Epithelial cell of esophagus (primary cell): ENCODE data around the gene EMCN.

Experiments
- DNase-seq: peaks from one replicate; pipeline ENCODE4 v3.0.0; 2010; ENCODE audit warnings: low read depth
- H3K4me3 ChIP-seq: 2 replicates; pipeline ENCODE4 v1.5.1; 2011; ENCODE audit warnings: mild to moderate bottlenecking, low read length, control low read depth
- TF ChIP-seq, protein P1 (sequence below): IDR thresholded peaks from 2 replicates; pipeline ENCODE4 v1.5.1; 2011; ENCODE audit warnings: low read depth, mild to moderate bottlenecking, low read length, control low read depth, inconsistent platforms; ENCODE audit not compliant: insufficient read depth; ENCODE audit errors: missing control alignments

The EMCN gene

DNA sequence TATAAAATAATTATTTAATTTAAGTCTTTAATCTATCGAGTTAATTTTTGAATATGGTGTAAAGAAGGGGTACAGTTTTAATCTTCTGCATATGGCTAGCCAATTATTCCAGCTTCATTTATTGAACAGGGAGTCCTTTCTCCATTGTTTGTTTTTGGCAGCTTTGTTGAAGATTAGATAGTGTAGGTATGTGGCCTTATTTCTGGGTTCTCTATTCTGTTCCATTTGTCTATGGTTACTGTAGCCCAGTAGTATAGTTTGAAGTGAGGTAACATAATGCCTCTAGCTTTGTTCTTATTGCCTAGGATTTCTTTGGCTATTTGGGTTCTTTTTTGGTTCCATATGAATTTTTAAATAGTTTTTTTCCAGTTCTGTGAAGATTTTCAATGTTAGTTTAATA lies 48.3 kb downstream of the EMCN start:
- H3K4me3 ChIP-seq, result no peak overlapping the region
- TF ChIP-seq, protein P1, sequence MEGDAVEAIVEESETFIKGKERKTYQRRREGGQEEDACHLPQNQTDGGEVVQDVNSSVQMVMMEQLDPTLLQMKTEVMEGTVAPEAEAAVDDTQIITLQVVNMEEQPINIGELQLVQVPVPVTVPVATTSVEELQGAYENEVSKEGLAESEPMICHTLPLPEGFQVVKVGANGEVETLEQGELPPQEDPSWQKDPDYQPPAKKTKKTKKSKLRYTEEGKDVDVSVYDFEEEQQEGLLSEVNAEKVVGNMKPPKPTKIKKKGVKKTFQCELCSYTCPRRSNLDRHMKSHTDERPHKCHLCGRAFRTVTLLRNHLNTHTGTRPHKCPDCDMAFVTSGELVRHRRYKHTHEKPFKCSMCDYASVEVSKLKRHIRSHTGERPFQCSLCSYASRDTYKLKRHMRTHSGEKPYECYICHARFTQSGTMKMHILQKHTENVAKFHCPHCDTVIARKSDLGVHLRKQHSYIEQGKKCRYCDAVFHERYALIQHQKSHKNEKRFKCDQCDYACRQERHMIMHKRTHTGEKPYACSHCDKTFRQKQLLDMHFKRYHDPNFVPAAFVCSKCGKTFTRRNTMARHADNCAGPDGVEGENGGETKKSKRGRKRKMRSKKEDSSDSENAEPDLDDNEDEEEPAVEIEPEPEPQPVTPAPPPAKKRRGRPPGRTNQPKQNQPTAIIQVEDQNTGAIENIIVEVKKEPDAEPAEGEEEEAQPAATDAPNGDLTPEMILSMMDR, result no peak
- no peak for DNase-seq

GRCh38 chr4:100466501-100466900 lies 51.3 kb downstream of the EMCN start:
- no peak overlapping the region for H3K4me3 ChIP-seq
- no peak for DNase-seq
- TF ChIP-seq, protein P1, result no peak

DNA sequence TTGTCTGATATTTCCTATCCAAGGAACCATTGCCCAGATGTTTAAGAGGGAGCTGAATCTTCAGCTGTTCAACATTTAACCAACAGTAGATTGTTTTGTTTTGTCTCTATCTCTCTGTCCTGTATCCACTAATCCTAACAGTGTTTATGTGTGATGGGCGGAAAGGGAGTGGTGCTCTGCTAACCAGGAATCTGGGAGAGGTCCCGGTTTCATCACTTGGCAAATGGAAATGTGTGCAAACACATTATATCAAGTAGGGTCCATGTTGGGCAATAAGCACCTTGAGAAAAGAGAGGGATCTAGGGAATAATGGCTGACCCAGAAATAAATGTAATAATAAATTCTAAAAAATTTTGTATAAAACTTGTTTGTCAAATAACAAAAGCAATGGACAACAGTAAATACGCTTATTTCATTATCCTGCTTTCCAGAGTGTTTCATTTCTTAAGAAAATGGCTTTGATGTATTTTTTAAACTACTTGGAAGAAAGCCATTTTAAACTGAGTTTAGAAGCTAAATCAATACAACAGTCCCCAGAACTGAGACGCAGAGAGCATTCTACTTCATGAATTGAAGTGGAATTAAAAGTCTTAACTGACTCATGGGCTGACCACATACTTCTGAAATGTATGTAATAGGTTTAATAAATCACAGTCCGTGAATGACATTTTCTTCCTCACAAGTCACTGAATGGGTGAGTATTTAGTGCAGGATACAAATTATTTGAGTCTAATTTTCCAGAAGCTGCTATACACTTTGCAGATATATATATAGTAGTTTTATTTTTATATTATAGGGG lies 55.8 kb downstream of the EMCN start:
- no peak overlapping the region for H3K4me3 ChIP-seq
- DNase-seq, result peak; percentile 73
- TF ChIP-seq, protein P1, result no peak

- DNase-seq, result peak; percentile 71
- H3K4me3 ChIP-seq, result no peak overlapping the region
- TF ChIP-seq, protein P1, result no peak
Measured at GRCh38 chr4:100450449-100450848, 67.4 kb downstream of the EMCN start.

DNA sequence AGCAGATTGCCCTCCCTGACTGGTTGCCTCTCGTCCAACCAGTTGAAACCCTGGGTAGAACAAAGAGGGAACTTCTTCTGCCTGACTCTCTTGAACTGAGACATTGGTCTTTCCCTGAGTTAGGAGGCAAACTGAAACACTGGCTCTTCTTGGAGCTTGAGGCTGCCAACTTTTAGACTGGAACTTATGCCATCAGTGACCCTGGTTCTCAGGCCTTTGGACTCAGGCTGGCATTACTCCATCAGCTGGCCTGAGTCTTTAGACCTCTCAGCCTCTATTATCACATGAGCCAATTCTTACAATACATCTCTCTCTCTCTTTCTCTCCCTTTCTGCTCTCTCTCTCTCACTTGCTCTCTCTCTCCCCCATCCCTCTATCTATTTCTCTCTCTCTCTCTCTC lies 86.4 kb downstream of the EMCN start:
- TF ChIP-seq, protein P1, result no peak
- no peak for DNase-seq
- H3K4me3 ChIP-seq, result no peak overlapping the region

GRCh38 chr4:100430451-100430850 lies 87.4 kb downstream of the EMCN start:
- DNase-seq, result no peak
- TF ChIP-seq, protein P1, result no peak
- no peak overlapping the region for H3K4me3 ChIP-seq

DNA sequence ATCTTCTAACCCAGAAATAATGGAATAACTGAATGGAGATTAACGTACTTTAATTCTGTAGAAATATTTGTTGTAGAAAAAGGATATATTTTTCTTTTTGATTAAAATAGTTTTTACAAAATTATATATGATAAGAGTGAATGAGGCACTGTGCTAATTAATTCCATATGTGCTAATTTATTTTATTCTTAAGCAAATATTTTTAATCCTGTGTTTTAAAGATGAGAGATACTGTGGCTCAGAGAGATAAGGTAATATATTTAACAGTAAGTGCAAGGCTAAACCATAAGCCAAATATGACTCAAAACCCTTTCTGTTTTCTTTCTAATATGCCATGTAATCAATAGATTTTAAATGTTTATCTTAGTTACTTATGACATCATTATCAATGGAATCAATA lies 88.2 kb downstream of the EMCN start:
- no peak overlapping the region for H3K4me3 ChIP-seq
- TF ChIP-seq, protein P1, result no peak
- no peak for DNase-seq
